GM18861 (cell line): ENCODE results near the gene STIM1.
"Not testable (repeated sequence)": the region's sequence is repeated elsewhere in the genome, so short reads cannot be mapped to it uniquely, and the experiment has no call there.

Source experiments
- ATAC-seq: cut with Tn5 transposase; IDR thresholded peaks from one replicate; pipeline ENCODE4 v1.9.1; 2021; ENCODE audit not compliant: unreplicated experiment

Gene STIM1

DNA sequence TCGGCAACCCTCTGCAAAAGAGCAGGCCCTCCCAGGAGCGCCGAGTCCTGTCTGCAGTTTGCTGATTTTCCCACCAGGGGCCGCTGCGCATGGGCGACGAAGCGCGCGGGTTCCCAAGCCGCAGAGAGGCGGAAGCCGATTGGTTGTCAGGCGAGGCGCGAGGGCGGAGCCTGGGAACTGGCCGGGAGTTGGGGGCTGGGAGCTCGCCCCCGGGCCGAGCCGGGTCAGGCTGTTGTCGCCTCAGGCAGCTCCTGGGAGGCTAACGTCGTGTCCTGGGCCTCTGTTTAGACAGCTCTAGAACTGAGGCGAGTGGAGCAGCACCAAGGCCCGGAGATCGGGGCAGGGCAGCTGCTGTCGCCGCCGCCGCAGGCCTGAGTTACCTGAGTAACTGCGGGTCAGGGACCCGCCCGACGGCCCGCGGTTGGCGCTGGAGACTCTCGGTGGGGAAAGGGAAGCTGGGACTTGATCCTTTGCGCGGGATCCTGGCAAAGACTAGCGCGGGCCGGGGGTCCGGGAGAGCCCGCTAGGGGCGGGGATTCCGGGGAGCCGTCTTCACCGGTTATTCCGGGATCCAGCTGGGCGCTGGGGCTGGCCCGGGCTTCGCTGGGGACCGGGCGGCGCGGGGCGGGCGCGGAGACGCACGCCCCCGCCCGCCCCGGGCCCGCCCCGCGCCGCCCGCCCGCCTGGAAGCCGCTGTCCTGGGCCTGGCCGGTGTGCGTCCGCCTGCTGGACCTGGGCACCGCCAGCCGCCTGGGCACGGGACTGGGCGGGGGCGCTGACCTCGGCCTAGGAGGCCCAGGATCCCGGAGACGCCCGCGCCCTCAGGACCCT is at the start of gene STIM1:
Gene STIM1 (plus strand): TSS at position 688 of the 831 bp plus-strand sequence. CDS start 607 bp downstream, outside the sequence.
- peak; percentile 58 for ATAC-seq

DNA sequence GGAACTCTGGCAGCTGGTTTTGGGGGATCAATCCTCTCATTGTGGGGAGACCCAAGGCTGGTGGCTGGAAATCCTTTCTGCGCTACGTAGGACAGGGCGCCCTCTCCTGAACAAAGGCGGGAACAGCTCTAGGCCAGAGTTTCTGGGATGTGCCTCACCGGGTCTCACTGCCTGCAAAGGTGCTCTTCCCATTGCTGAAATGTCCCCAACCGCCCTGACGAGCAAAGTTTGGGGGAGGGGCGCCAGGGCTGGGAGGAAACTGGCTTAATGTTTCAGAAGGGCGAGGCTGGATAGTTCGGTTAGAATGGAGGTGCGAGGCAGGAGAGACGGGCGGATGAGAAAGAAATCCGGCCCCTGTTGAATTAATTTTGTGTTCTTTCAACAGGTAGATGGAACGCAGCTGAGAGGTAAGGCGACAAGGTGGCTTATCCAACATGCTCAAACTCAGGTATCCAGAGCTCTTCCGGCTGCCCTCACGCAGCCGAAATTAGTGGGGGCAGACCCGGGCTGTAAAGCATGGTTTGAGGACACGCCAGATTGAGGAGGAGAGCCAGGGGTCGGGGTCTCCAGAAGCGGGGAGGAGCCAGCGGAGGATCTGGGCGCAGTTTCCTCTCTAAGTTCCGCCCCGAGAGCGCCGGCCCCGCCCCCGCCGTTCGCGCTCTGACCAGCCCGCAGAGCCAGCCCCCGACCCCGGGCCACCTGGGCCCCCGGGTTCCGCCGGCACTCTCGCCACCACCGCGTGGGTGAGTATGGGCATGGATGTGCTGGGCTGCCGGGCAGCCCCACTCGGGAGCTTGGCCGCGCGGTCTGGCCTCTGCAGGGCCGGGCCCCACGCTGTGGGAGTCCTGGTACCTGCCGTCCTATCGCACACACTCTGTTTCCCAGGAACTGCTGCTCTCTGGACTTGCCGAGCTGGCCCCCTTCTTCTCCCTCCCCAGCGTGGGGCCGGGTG is 47.3 kb upstream of the STIM1 start, which contains the start of gene PGAP2:
Gene PGAP2 (plus strand): TSS at position 652 of the 952 bp plus-strand sequence. CDS start 2,700 bp downstream, outside the sequence.
- no peak for ATAC-seq

DNA sequence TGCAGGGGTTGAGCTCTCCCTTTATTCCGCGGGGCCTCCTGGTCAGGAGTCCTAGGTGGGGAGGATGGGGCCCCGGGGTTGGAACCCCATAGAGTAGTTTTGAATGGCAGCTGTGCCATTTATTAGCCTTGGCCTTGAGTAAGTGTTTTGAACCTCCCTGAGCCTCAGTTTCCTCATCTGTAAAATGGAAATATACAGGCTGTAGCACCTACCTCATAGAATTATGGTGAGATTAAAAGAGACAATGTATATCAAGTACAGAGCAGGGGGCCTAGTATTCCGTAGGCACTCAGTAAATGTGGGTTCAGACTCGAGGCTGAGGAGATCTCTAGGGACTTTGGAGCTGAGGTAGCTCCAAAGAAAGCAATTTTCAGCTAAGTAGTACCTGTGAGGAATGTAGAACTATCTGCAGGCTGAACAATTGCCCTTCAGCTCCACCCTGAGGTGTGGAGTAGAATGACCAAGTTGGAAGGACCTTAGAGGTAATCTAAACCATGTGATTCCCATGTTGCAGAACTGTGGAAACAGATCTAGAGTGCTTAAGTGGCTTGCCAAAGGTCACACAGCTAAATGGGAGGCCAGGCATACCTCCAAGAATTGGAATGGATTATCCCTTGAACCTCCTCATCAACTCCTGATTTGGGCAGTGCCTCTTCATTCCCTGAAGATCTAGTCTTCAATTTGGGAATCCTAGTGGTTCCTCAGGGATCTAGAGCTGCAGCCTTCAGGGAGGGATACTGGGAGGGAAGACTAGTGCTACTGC is 46.4 kb upstream of the STIM1 start:
- peak; percentile 78 for ATAC-seq

DNA sequence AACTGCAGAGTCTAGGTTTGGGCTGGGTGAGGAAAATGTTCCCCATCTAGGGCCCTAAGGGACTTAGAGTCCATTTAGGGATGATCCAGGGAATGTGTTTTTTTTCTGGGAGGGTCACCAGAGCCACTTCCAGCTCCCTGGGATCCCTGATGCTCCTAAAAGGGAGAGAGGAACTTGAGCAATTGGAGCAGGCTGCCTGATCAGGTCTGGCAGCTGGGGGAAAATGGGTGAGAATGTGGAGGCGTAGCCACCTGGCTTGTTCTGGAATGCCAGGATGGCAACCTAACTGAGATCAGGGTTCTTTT is 45.9 kb upstream of the STIM1 start:
- ATAC-seq = no peak

DNA sequence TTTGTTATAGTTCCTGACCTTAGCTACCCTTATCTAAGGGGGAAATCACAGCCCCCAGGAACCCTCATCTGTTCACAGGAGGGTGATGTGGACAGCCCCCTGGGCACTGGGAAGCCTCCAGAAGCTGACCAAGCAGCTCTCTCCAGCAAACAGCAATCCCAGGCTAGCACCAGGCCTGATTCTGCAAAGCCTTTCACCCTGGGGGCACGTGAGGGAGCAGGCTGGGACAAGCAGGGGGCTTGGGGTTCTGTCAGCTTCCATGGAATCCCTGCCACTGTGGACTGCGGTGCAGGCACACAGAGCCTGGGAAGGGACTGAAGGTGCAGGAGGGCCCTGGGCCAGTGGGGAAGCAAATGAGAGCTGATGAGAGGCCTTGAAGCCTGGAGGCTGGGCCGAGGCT is 45.0 kb upstream of the STIM1 start:
- no peak for ATAC-seq

DNA sequence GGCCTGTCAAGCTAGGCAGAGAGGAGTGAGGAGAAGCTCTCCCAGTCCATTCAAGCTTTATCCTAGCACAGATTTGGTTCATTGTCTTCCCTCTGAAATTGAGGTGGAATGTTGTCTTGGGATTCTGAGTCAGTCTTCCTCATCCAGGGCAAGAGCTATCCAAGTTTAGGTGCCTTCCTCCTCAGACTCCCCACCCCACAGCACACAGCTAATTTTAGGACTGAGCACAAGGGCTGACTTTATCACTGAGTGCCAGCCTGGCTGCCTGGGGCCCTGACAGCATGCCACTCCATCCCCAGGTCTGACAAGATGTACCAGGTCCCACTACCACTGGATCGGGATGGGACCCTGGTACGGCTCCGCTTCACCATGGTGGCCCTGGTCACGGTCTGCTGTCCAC is 44.5 kb upstream of the STIM1 start:
- no peak for ATAC-seq

DNA sequence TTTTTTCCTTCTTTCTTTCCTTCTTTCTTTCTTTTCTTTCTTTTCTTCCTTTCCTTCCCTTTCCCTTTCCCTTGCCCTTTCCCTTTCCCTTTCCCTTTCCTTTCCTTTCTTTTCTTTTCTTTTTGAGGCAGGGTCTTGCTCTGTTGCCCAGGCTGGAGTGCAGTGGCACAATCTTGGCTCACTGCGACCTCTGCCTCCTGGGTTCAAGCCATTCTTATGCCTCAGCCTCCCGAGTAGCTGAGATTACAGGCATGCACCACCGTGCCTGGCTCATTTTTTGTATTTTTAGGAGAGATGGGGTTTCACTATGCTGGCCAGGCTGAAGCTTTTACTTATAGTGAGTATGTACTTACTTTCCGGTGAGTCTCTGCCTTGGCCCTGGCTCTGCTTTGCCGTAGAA is 40.6 kb upstream of the STIM1 start:
- not testable (repeated sequence) for ATAC-seq

DNA sequence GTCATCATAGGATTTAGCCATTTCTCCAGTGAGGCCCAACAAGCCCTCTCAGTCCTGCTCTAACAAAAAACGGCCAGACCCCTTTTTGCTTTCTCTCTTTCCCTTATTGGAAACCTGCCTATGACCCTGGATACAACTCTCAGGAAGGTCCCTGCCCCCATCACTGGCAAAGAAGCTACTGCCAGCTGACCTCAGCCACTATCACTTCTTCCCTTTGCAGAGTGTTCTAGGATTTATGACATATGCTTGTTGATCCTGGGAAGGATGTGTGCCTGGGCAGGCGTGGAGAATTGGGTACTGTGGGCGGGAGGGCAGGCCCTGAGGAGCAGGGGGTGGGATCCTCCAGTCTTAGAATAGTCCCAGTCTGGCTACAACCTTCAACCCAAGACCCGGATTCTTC is 39.6 kb upstream of the STIM1 start:
- ATAC-seq = no peak

DNA sequence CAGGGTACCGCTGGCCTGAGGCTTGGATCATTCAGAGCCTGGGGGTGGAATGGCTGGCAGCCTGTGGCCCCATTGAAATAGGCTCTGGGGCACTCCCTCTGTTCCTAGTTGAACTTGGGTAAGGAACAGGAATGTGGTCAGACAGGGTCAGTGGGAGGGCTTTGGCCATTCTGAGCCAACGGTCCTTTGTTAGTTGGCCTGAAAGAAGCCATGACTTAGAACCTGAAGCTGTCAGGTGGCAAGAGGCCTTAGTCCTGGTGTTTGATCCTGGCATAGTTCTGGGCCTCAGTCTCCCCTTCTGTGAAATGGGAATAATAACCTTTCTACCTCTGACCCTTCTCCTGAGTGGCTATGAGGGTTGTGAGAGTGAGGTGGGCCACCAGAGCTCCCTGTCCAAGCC is 38.8 kb upstream of the STIM1 start:
- no peak for ATAC-seq

DNA sequence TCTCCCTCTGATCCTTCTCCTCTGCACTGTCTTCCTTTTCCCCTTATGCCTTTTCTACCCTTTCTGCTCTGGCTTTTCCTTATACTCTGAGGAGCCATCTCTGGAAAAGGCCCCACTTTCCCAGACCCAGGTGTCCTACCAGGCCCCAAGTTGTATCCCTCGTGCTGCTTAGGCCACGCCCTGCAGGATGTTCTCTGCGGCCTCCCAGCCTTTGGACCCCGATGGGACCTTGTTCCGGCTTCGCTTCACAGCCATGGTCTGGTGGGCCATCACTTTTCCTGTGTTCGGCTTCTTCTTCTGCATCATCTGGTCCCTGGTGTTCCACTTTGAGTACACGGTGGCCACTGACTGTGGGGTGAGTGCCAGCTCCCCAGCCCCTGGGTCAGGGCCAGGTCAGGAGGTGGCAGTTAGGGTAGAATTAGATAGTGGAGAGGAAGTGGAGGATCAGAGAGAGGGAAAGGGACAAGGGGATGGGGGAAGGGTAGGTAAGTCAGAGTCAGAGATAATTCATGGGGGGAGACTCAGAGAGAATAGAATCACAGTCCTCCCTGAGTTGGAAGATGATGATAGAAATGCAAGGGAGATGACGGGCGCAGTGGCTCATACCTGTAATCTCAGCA is 38.2 kb upstream of the STIM1 start:
- ATAC-seq = no peak

DNA sequence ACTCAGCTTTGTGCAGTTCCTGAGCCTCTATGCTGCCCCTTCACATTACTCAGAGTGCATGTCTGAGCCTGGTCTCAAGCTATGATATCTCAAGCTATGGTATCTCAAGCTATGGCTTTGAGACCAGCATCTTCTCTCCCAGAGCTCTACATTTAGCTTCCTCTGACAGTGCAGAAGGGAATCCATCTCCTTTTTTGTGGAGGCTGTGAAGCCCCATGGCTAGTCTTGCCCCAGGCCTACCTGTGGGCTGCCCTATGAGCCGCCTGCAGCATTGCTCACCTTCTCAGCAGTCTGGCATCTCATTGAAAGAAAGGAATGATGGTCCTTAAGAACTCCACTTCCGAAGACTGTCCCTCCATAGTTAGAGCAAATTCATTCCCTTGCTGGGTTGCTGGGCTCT is 34.5 kb upstream of the STIM1 start:
- ATAC-seq = no peak

DNA sequence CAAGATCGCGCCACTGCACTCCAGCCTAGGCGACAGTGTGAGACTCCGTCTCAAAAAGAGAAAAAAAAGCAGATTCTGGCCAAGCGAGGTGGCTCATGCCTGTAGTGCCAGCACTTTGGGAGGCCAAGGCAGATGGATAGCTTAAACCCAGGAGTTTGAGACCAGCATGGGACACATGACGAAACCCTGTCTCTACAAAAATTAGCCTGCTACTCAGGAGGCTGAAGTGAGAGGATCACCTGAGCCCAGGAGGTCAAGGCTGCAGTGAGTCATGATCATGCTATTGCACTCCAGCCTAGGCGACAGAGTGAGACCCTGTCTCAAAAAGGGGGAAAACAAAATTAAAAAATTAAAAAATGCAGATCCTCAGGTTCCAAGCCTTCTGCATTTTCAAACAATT is 33.2 kb upstream of the STIM1 start:
- ATAC-seq = no peak

DNA sequence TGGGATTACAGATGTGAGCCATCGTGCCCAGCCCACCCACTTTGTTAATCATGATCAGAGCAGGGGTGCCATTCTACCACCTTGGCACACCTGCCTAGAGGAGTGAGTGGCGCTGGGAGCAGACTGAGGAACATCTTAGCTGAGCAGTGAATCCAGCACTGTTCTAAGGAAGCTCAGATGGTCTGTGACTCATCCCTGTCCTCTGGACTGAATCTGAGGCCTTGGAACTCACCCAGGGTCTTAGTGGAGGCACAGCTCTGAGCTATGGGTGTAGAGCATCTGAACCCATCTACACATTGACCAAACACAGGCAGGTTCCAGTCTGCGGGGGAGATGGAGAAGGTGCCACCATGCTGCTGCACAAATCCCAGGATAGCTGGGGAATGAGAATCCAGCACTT is 32.2 kb upstream of the STIM1 start:
- ATAC-seq = no peak

DNA sequence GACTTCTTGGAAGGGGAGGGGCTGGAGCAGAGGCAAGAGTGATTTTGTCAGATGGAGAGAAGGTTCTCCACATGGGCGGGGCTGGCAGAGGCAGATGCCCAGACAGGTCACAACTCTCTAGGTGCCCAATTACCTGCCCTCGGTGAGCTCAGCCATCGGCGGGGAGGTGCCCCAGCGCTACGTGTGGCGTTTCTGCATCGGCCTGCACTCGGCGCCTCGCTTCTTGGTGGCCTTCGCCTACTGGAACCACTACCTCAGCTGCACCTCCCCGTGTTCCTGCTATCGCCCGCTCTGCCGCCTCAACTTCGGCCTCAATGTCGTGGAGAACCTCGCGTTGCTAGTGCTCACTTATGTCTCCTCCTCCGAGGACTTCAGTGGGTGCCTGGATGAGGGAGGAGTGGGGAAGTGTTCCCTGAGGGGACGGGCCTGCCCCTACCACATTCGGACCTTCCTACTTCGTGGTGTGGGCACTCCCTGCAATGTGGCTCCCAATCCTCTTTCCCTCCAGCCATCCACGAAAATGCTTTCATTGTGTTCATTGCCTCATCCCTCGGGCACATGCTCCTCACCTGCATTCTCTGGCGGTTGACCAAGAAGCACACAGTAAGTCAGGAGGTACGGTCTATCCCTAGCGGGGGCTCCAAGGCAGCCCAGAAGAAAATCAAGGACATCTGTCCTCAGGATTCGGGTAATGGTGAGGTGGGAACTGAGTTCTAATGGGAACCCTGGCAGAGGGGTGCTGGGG is 31.5 kb upstream of the STIM1 start:
- ATAC-seq = no peak

DNA sequence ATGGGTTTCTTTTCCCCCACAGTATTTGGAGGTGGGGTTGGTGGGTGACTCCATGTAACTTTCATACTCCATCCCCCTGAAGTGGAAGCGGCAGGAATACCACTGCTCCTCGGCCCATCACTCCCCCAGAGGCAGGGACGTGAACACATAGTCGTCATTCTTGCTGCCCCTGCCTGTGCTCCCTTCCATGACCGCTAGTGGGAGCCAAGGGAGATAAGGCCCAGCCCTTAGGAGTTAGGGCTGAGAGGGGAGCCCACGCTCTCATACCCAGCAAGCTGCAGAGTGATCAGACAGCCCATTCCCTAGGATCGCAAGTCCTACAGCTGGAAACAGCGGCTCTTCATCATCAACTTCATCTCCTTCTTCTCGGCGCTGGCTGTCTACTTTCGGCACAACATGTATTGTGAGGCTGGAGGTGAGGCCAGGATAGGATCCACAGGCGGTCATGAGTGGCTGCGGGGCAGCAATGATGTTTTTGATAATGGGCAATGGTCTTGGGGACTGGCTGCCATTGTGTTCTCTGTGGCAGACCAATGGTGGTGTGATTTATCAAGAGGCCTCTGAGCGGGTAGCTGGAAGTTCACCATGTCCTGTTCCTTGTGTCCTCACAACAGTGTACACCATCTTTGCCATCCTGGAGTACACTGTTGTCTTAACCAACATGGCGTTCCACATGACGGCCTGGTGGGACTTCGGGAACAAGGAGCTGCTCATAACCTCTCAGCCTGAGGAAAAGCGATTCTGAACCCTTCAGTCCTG is 30.6 kb upstream of the STIM1 start:
- peak; percentile 72 for ATAC-seq

DNA sequence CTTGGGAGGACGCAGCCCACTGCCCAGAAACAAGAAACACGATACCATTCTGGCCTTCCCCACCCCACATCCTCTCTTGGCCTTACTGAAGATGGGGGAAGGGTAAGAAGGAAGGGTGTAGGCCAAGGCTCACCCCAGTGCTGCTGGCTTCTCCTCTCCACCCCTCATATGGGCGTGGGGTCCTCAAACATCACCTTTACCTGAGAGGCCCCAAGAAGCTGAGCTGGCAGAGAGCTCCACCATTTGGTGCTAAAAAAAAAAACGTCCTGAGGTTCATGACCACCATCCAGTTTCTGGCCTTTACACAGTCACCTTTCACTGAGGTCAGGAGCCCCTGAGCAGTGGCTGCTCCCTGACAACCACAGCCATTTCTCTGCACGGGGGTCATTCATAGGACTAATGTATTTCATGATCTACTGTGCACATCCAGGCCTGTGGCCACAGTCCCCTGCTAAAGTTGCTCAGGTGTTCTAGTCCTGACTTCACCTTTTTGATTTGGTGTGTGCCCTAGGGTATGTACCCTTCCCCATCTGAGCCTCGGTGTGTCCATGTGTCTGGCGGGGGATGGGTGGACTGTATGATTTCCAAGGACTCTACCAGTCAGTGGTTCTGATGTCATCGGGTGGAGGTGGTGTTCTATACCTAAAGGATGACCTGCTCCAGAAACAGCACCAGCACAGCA is 29.9 kb upstream of the STIM1 start:
- ATAC-seq = no peak

DNA sequence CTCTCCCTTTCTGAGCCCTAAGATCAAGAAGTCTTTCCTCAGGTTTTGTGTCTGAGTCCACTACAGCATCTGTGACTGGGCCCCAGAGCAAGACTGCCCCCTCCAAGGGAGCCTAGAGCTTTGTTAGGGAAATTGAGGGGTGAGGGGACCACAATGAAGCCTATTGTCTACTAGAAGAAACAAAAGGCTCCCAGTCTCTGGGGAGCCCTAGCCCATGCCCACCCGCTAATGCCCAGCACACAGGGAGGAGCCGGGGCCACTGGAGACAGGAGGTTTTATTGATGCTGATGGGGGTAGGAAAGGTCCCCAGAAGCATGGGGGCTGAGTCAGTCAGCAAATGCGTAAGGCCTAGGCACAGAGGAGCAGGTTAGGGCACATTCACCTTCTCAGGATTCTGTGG is 28.7 kb upstream of the STIM1 start:
- no peak for ATAC-seq

DNA sequence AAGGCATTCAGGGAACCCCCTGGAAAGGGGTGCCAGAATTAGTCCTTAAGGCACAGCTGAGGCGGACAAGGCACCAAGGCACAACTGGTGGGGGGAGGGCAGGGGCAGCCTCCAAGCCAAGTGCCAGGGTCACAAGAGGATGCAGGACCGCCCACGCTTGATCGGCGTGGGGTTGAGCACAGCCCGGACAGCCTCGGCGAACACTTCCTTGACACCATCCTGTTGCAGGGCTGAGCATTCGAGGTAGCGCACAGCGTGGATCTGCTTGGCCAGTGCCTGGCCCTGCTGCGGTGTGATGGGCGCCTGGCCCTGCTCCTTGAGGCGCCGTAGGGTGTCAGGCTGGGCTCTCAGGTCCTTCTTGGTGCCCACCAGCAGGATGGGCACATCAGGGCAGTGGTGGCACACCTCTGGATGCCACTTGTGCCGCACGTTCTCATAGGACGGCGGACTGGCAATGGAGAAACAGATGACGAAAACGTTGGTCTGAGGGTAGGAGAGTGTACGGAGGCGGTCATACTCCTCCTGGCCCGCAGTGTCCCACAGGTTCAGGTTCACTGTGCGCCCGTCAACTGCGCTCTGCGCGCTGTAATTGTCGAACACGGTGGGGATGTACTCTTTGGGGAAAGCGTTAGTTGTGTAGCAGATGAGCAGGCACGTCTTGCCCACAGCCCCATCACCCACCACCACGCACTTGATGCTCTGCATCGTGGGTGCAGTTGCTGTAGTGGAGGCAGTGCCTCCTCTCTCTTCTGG is 27.9 kb upstream of the STIM1 start:
- no peak for ATAC-seq
